GM18951 (cell line): ENCODE data around the gene TP63.

Experiments used
- POLR2A ChIP-seq: IDR thresholded peaks from 4 replicates; pipeline ENCODE4 v1.6.1; 2011; ENCODE audit warnings: mild to moderate bottlenecking; ENCODE audit not compliant: insufficient read length, insufficient read depth; ENCODE audit errors: extremely low read depth
- in situ Hi-C: fragments of 300-500 bp; cut with MboI; formaldehyde crosslinking; loops from one replicate; pipeline ENCODE4 v1.12.0; 2022; ENCODE audit warnings: low sequenced_read_pairs, mixed read lengths, inconsistent platforms; ENCODE audit not compliant: unreplicated experiment

Gene TP63

DNA sequence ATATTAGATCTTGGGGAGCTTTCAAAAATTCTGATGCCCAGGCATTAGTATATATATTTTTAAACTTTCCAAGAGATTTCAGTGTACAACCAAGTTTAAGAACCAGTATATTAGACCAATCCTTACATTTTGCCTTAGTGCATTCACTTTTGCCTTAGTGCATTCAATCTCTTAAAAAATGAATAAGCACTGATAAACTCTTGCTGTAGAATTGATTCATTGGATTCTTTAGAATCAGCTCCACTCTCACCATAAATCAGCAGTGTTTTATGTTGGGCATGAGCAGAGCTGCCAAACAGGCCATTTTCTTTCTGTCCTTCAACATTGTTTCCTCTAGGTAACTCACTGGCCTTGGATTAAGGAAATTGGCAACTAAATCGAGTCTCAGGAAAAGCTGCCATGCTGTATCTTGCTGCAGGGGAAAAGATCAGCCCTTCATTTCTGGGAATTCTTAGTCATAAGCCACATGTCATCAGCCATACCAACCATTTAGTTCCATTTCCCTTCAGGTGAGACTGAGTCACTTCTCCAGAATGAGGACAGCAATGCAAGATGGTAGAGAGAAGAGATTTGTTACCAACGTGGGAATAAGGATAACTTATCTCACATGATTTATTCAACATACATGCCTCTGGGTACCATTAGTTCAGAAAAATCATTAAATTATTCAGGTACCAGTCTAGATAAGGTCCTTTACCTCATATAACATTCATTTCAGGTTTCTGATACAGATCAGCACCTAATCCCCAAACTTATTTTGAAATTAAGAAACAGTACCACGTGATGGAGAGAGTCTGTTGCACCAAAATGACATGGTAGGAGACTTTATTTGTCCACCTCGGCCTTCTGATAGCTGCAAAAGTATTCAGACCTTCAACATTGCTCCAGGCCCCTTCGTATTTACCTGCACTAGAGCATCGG, 297.0 kb downstream of the TP63 start:
- in situ Hi-C loops: no loop called here
- no peak for TF ChIP-seq POLR2A

- in situ Hi-C loops: no loop called here
- TF ChIP-seq POLR2A: no peak
These were observed 305.2 kb downstream of the TP63 start for GRCh38 chr3:189936201-189936945.

- in situ Hi-C loops: no loop called here
- TF ChIP-seq POLR2A: no peak
These were observed 306.3 kb downstream of the TP63 start for GRCh38 chr3:189937302-189938127.

DNA sequence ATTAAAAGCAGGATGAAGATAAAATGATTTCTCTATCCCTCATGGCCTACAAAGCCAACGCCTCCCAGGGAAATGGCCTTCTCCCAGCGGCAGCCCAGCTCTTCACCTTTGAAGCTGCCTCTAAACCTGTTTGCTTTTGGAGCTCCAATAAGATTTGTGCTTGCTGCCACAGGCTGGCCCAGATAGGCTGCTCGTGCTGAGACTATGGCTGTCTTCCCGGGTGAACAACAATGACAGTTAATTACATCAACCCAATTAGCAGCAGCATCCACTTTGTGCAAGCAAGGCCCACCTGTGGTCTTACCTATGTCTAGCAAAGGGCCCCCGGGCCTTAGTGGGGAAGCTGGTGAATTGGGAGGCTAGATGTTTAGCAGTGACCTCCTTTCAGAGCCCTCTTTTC, 309.9 kb downstream of the TP63 start:
- no peak for TF ChIP-seq POLR2A

GRCh38 chr3:189941679-189942078, 310.5 kb downstream of the TP63 start:
- no peak for TF ChIP-seq POLR2A
- in situ Hi-C loops: no loop called here

More for the DNA sequence above, 309.9 kb downstream of the TP63 start:
- in situ Hi-C loops: no loop called here

- in situ Hi-C loops: no loop called here
- TF ChIP-seq POLR2A: no peak
These were observed 311.8 kb downstream of the TP63 start for GRCh38 chr3:189942948-189943347.

GRCh38 chr3:189944285-189945145, 313.3 kb downstream of the TP63 start:
- in situ Hi-C loops: no loop called here
- no peak for TF ChIP-seq POLR2A

GRCh38 chr3:189945935-189946709, 314.9 kb downstream of the TP63 start:
- in situ Hi-C loops: no loop called here
- TF ChIP-seq POLR2A: no peak
